K562 (cell line): ENCODE measurements around the gene ZNF716. TPM values are rescaled to one million over a fixed set of nuclear protein-coding genes. Genes with fewer than 3 reads are reported as not detected.
"Not testable (repeated sequence)": the region's sequence is repeated elsewhere in the genome, so short reads cannot be mapped to it uniquely, and the experiment has no call there.

ENCODE experiments used
- ATAC-seq: fragments of 200-7000 bp; cut with Tn5 transposase; 3 replicates; pipeline ENCODE4 v1.9.1; 2020; ENCODE audit warnings: moderate library complexity
- BruUV-seq: library from RNA; stranded (reverse); fragments of 400-500 nt; replicated peaks from 2 replicates; lab custom pipeline; 2021; lab: Mats Ljungman, UMichigan
- CTCF ChIA-PET: fragments of 300-600 bp; formaldehyde crosslinking; extraction: SDS; loops from one replicate; lab custom pipeline; 2021; ENCODE audit warnings: low intra/inter-chr PET ratio; lab: Yijun Ruan, JAX
- POLR2A ChIA-PET: fragments of 300-600, 350-650 bp; sonication (Branson Sonifier 250); formaldehyde crosslinking; extraction: SDS; loops from one replicate; lab custom pipeline; 2021; ENCODE audit warnings: antibody characterized with exemption, inconsistent platforms; lab: Yijun Ruan, JAX
- DNase-seq, 4 experiments: peaks; one replicate each; pipeline versions ENCODE4 v3.0.0 to v3.0.0-alpha.2; 2011 to 2018; ENCODE audit warnings: low spot score in 3 of 4, mixed read lengths in 3 of 4; ENCODE audit errors: extremely low read depth in 1 of 4
- FAIRE-seq: peaks from 2 replicates; lab custom pipeline; 2011; peaks lifted over from hg19 to GRCh38; lab: Jason Lieb, UNC
- H2AFZ ChIP-seq: 2 replicates; pipeline ENCODE4 v1.6.0; 2011; ENCODE audit warnings: low read depth, low read length, control low read depth, inconsistent platforms
- H3K27ac ChIP-seq: fragments of 200-600 bp; 3 replicates; pipeline ENCODE4 v1.8.0; 2011; ENCODE audit warnings: low read depth, mild to moderate bottlenecking, control low read depth, inconsistent platforms, low read length, moderate library complexity, mixed read lengths; ENCODE audit errors: extremely low read depth
- H3K27me3 ChIP-seq, 2 experiments: fragments of 300-600 bp in 1 of 2; 2 replicates in 1 of 2; 3 replicates in 1 of 2; pipeline versions ENCODE4 v1.6.0 to v1.8.0; 2011; ENCODE audit warnings: inconsistent platforms in 2 of 2, low read length in 2 of 2, mild to moderate bottlenecking in 1 of 2, mixed read lengths in 1 of 2, moderate library complexity in 1 of 2; ENCODE audit not compliant: control insufficient read depth in 2 of 2, insufficient read depth in 2 of 2
- H3K36me3 ChIP-seq: fragments of 300-600 bp; 3 replicates; pipeline ENCODE4 v1.8.0; 2011; ENCODE audit warnings: mild to moderate bottlenecking, low read length, inconsistent platforms; ENCODE audit not compliant: control insufficient read depth, insufficient read depth
- H3K4me1 ChIP-seq, 2 experiments: fragments of 200-600 bp in 1 of 2; replicated peaks in 1 of 2; 2 replicates in 1 of 2; 3 replicates in 1 of 2; pipeline versions ENCODE4 v1.5.1 to v1.8.0; 2011; ENCODE audit warnings: inconsistent platforms in 2 of 2, low read length in 2 of 2, mild to moderate bottlenecking in 1 of 2, mixed read lengths in 1 of 2, moderate library complexity in 1 of 2; ENCODE audit not compliant: control insufficient read depth in 2 of 2, insufficient read depth in 2 of 2
- H3K4me2 ChIP-seq: 2 replicates; pipeline ENCODE4 v1.6.1; 2011; ENCODE audit warnings: low read length, control low read depth, inconsistent platforms, mixed read lengths; ENCODE audit not compliant: insufficient read depth
- H3K4me3 ChIP-seq: fragments of 200-600 bp; sonication (generic), shearing (Covaris generic); 2 replicates; pipeline ENCODE4 v1.5.1; 2016; ENCODE audit warnings: control low read depth, inconsistent platforms
- H3K79me2 ChIP-seq: fragments of 200-600 bp; 3 replicates; pipeline ENCODE4 v1.8.0; 2011; ENCODE audit warnings: low read length, inconsistent platforms; ENCODE audit not compliant: control insufficient read depth, insufficient read depth
- H3K9ac ChIP-seq, 2 experiments: 2 replicates each; pipeline versions ENCODE4 v1.6.0 to v1.6.1; 2011; ENCODE audit warnings: low read depth in 2 of 2, low read length in 2 of 2, control low read depth in 1 of 2, inconsistent platforms in 1 of 2, mild to moderate bottlenecking in 1 of 2, mixed read lengths in 1 of 2; ENCODE audit not compliant: insufficient read depth in 1 of 2
- H3K9me1 ChIP-seq: one replicate; pipeline ENCODE4 v1.6.0; 2011; ENCODE audit warnings: inconsistent platforms, mild to moderate bottlenecking, low read length, moderate library complexity; ENCODE audit not compliant: control insufficient read depth, insufficient read depth
- H3K9me3 ChIP-seq: replicated peaks from 2 replicates; pipeline ENCODE4 v1.5.1; 2011; ENCODE audit warnings: low read depth, low read length, inconsistent platforms; ENCODE audit not compliant: control insufficient read depth, insufficient read depth
- H4K20me1 ChIP-seq: replicated peaks from 2 replicates; pipeline ENCODE4 v1.6.1; 2011; ENCODE audit warnings: low read length, inconsistent platforms, mixed read lengths; ENCODE audit not compliant: control insufficient read depth, insufficient read depth
- CTCF ChIP-seq, 3 experiments: IDR thresholded peaks in 2 of 3; conservative IDR thresholded peaks in 1 of 3; 2 replicates each; pipeline ENCODE4 v1.5.1; 2011 to 2012; ENCODE audit warnings: low read length in 3 of 3, mild to moderate bottlenecking in 3 of 3, control low read depth in 2 of 3, improper control_type of control experiment in 1 of 3, inconsistent platforms in 1 of 3, low read depth in 1 of 3, mixed read lengths in 1 of 3, moderate library complexity in 1 of 3; ENCODE audit not compliant: insufficient read depth in 2 of 3
- RAD21 ChIP-seq, 2 experiments: fragments of 250-450 bp in 1 of 2; fragments of 450-650 bp in 1 of 2; sonication (Bioruptor Pico) in 1 of 2; formaldehyde crosslinking in 1 of 2; IDR thresholded peaks in 1 of 2; conservative IDR thresholded peaks in 1 of 2; 2 replicates each; pipeline versions ENCODE4 v1.4.0 to v1.8.0; 2020 to 2022; ENCODE audit warnings: mild to moderate bottlenecking in 2 of 2, moderate library complexity in 1 of 2
- ZNF274 ChIP-seq: IDR thresholded peaks from 2 replicates; pipeline ENCODE4 v1.6.1; 2011; ENCODE audit warnings: low read depth, mild to moderate bottlenecking, low read length, moderate library complexity, borderline replicate concordance
- WGBS: fragments of 100-300 bp; shearing (Covaris generic); methylation state at CpG from one replicate; pipeline ENCODE4 v1.1.6; 2016; ENCODE audit warnings: low coverage, mixed read lengths; ENCODE audit not compliant: insufficient coverage; ENCODE audit errors: missing lambda C conversion rate; 5-methylcytosine and 5-hydroxymethylcytosine counted together
- in situ Hi-C: fragments of 300-500 bp; cut with MboI; formaldehyde crosslinking; loops from 4 replicates; pipeline ENCODE4 v1.15.0; 2018; ENCODE audit warnings: inconsistent platforms, mixed read lengths
- intact Hi-C: fragments of 100-400 bp; cut with micrococcal nuclease; formaldehyde crosslinking; loops from 2 replicates; pipeline ENCODE4 v1.14.2; 2022
- polyA plus RNA-seq, 8 experiments: library from polyadenylated mRNA; depleted of rRNA in 4 of 8; stranded (reverse) in 5 of 8; unstranded in 3 of 8; fragments of >200 nt; fragmentation: Nextera tagmentation in 2 of 8; fragmentation: Illumina TruSeq in 1 of 8; extraction: Ambion mirVana in 2 of 8; extraction: Trizol in 1 of 8; gene quantifications; 2 replicates each; pipeline versions ENCODE4 v1.2.1 to v1.2.3, GENCODE V29; 2011 to 2014; ENCODE audit warnings: inconsistent platforms in 1 of 8, missing spikeins in 1 of 8
- total RNA-seq, 7 experiments: library from RNA; depleted of rRNA in 6 of 7; stranded (reverse); fragments of >200 nt in 6 of 7; fragmentation: Illumina TruSeq in 2 of 7; extraction: Trizol in 2 of 7; gene quantifications; 2 replicates each; pipeline versions ENCODE4 v1.2.1 to v1.2.3, GENCODE V29; 2011 to 2021; ENCODE audit warnings: low replicate concordance in 1 of 7

ZNF716 gene
- total and polyA plus RNA-seq, 9 of the 15 experiments (the other 6 are each of a cell fraction or from before 2014, with no cell fraction given): not detected

GRCh38 chr7:57469186-57469828, 19.3 kb downstream of the ZNF716 start:
- ATAC-seq, H3K27me3 ChIP-seq, H4K20me1 ChIP-seq, BruUV-seq, intact Hi-C loops, FAIRE-seq, H2AFZ ChIP-seq, H3K27ac ChIP-seq, DNase-seq, H3K79me2 ChIP-seq, H3K4me2 ChIP-seq, H3K36me3 ChIP-seq, H3K9me1 ChIP-seq, H3K9ac ChIP-seq, H3K9me3 ChIP-seq, H3K4me3 ChIP-seq, in situ Hi-C loops, CTCF ChIA-PET, H3K4me1 ChIP-seq, POLR2A ChIA-PET: not testable (repeated sequence)
- WGBS: 3% methylated on average over 3 of the region's 3 CpGs
- TF ChIP-seq ZNF274: peak; percentile 97

- H2AFZ ChIP-seq, FAIRE-seq, H3K79me2 ChIP-seq, CTCF ChIA-PET, intact Hi-C loops, H3K27ac ChIP-seq, H3K9me1 ChIP-seq, H3K9me3 ChIP-seq, BruUV-seq, H3K27me3 ChIP-seq, ATAC-seq, H3K36me3 ChIP-seq, H3K9ac ChIP-seq, H3K4me3 ChIP-seq, H4K20me1 ChIP-seq, POLR2A ChIA-PET, H3K4me2 ChIP-seq, H3K4me1 ChIP-seq, in situ Hi-C loops: not testable (repeated sequence)
- TF ChIP-seq CTCF (IDR thresholded peaks at IDR 0.05 in 2 of 3, conservative IDR thresholded peaks at IDR 0.05 in 1 of 3; ENCODE audit: insufficient read depth in 2 of 3, low read depth in 1 of 3, low read length in 3 of 3) (0 out of 6 replicates have a peak, but pooled peaks of 1 of the 3 experiments have one; percentile 5), RAD21 (CRISPR knock-in tag; conservative IDR thresholded peaks at IDR 0.05 in 1 of 2, IDR thresholded peaks at IDR 0.05 in 1 of 2) (peak in 1 of 2 experiments; percentile 12; a peak in 1 of 4 replicates)
- peak in 1 of 4 experiments; percentile 5 for DNase-seq
Observed at GRCh38 chr7:57480304-57480703, 30.3 kb downstream of the ZNF716 start.

GRCh38 chr7:57485022-57485421, 35.0 kb downstream of the ZNF716 start:
- H2AFZ ChIP-seq, H3K79me2 ChIP-seq, H3K4me1 ChIP-seq, FAIRE-seq, H3K9ac ChIP-seq, H3K4me2 ChIP-seq, H3K9me3 ChIP-seq, CTCF ChIA-PET, POLR2A ChIA-PET, BruUV-seq, H3K9me1 ChIP-seq, H3K27ac ChIP-seq, H3K36me3 ChIP-seq, H3K4me3 ChIP-seq, intact Hi-C loops, H3K27me3 ChIP-seq, in situ Hi-C loops, DNase-seq, H4K20me1 ChIP-seq, ATAC-seq: not testable (repeated sequence)
- 0% methylated on average over 12 of the region's 21 CpGs for WGBS
